Duodenal mucosa (tissue), 2 donors: ENCODE data around the gene RASGRP2.
"Not testable (repeated sequence)": the region's sequence is repeated elsewhere in the genome, so short reads cannot be mapped to it uniquely, and the experiment has no call there.

ENCODE experiments used
- H3K27ac ChIP-seq: one replicate; pipeline ENCODE4 v1.7.0; 2013; ENCODE audit warnings: low read depth, low read length
- H3K27me3 ChIP-seq, 2 donors: one replicate each; pipeline ENCODE4 v1.7.0; 2013; ENCODE audit warnings: low read length in 2 of 2, control low read depth in 1 of 2; ENCODE audit not compliant: insufficient read depth in 2 of 2, control insufficient read depth in 1 of 2
- H3K36me3 ChIP-seq, 2 donors: one replicate each; pipeline ENCODE4 v1.7.0; 2013; ENCODE audit warnings: low read length in 2 of 2, control low read depth in 1 of 2; ENCODE audit not compliant: insufficient read depth in 2 of 2, control insufficient read depth in 1 of 2
- H3K4me1 ChIP-seq, 2 donors: one replicate each; pipeline ENCODE4 v1.7.0; 2013; ENCODE audit warnings: low read length in 2 of 2, control low read depth in 1 of 2; ENCODE audit not compliant: insufficient read depth in 2 of 2, control insufficient read depth in 1 of 2
- H3K4me3 ChIP-seq, 2 donors: one replicate each; pipeline ENCODE4 v1.7.0; 2013; ENCODE audit warnings: low read length in 2 of 2, low read depth in 1 of 2
- H3K9ac ChIP-seq, 2 donors: one replicate each; pipeline ENCODE4 v1.7.0; 2013; ENCODE audit warnings: low read length in 2 of 2, low read depth in 1 of 2
- H3K9me3 ChIP-seq, 2 donors: one replicate each; pipeline ENCODE4 v1.7.0; 2013; ENCODE audit warnings: low read length in 2 of 2, control low read depth in 1 of 2; ENCODE audit not compliant: control insufficient read depth in 1 of 2

RASGRP2 gene

DNA sequence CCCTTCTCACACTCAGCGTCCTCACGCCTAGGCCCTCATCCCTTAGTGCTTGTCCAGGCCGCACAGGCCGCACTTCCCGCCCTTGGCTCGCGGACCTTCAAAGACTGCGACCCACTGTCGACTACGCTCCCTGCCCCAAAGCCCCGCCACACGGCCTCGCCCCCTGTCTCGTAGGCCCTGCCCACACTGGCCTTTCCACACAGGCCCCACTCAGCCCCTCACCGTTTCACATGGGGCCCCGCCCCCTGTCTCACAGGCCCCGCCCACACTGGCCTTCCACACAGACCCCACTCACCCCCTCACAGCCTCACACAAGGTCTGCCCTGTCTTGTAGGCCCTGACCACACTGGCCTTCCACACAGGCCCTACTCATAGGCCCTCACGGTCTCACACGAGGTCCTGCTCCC is 32.0 kb downstream of the RASGRP2 start:
- Histone ChIP-seq H3K27ac (no peak overlapping the region), H3K27me3 (peaks cover 70 to 71% of the 10 kb centered on the region in 2 donors), H3K9me3 (no peaks in the 10 kb centered on the region), H3K4me3 (no peak overlapping the region), H3K9ac (no peak overlapping the region), H3K4me1 (no peaks in the 10 kb centered on the region), H3K36me3 (no peaks in the 10 kb centered on the region)

- Histone ChIP-seq H3K36me3 (no peaks in the 10 kb centered on the region), H3K27me3 (peaks cover 65 to 69% of the 10 kb centered on the region in 2 donors), H3K9me3 (no peaks in the 10 kb centered on the region), H3K27ac (no peak overlapping the region), H3K4me3 (no peak overlapping the region), H3K4me1 (no peaks in the 10 kb centered on the region), H3K9ac (no peak overlapping the region)
Observed at GRCh38 chr11:64711138-64711955, 32.6 kb downstream of the RASGRP2 start.

DNA sequence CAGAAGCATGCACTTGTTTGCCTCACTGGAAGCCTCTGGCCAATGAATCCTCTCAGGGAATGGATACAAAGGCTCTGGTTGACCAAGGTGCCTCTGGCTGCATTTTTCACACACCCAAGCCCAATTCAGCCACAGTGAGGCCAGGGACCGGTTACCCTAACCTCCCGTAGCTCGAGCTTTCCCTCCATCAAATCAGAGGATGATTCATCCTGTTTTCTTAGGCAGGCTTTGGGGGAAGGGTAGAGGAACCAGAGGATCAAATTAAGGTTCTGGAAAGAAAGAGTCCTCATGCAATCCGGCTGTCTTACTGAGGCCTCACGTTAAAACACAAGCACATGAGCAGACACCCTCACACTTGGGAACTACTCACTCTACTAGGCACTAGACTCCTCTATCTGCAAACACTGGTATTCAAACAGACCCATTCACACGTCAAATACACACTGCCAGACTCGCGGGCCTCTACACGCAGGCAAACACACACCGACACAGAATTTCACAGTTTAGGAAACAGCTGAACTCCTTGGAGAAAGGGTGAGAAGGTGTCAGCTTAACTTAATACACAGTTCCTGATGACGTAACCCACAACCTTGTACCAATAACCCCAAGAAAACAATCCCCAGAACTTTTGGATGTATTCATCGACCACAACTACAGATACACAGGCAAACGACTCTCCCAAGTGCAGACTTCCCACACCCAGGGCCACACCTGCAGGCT is 33.4 kb downstream of the RASGRP2 start:
- H3K4me1 ChIP-seq, result no peaks in the 10 kb centered on the region
- H3K9me3 ChIP-seq, result no peaks in the 10 kb centered on the region
- no peak overlapping the region for H3K27ac ChIP-seq
- no peaks in the 10 kb centered on the region for H3K36me3 ChIP-seq
- peaks cover 61 to 66% of the 10 kb centered on the region in 2 donors for H3K27me3 ChIP-seq
- H3K4me3 ChIP-seq, result no peak overlapping the region
- no peak overlapping the region for H3K9ac ChIP-seq

- no peaks in the 10 kb centered on the region for H3K36me3 ChIP-seq
- H3K4me3 ChIP-seq, result no peak overlapping the region
- no peak overlapping the region for H3K9ac ChIP-seq
- peaks cover 38% of the 10 kb centered on the region in 2 donors for H3K27me3 ChIP-seq
- no peaks in the 10 kb centered on the region for H3K9me3 ChIP-seq
- H3K27ac ChIP-seq, result no peak overlapping the region
- no peaks in the 10 kb centered on the region for H3K4me1 ChIP-seq
Observed at GRCh38 chr11:64705501-64705900, 38.4 kb downstream of the RASGRP2 start.

DNA sequence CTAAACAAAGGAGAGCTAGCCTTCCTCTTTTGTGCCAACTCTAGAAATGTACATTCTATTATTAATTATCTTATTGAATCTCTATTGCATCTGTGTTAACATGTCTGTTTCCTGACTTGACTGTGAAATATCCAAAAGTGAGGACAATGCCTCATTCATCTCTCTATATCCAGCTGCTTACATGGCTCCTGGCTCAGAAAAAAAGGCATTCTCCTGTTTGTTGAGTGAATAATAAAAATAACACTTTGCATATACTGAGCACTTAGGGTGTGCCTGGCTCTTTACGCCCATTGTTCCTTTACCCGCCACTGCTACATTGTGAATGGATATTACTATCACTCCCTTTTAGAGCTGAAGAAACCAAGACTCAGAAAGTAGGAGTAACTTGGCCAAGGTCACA is 40.9 kb downstream of the RASGRP2 start:
- H3K27me3 ChIP-seq, result peaks cover 19 to 25% of the 10 kb centered on the region in 2 donors
- H3K36me3 ChIP-seq, result no peaks in the 10 kb centered on the region
- H3K4me3 ChIP-seq, result no peak overlapping the region
- H3K9ac ChIP-seq, result no peak overlapping the region
- H3K4me1 ChIP-seq, result no peaks in the 10 kb centered on the region
- H3K27ac ChIP-seq, result no peak overlapping the region
- H3K9me3 ChIP-seq, result no peaks in the 10 kb centered on the region

GRCh38 chr11:64701956-64702355 is 42.0 kb downstream of the RASGRP2 start:
- H3K4me3 ChIP-seq, H3K9ac ChIP-seq, H3K4me1 ChIP-seq, H3K27ac ChIP-seq, H3K9me3 ChIP-seq, H3K36me3 ChIP-seq: not testable (repeated sequence)
- peaks cover 16 to 24% of the 10 kb centered on the region in 2 donors for H3K27me3 ChIP-seq

DNA sequence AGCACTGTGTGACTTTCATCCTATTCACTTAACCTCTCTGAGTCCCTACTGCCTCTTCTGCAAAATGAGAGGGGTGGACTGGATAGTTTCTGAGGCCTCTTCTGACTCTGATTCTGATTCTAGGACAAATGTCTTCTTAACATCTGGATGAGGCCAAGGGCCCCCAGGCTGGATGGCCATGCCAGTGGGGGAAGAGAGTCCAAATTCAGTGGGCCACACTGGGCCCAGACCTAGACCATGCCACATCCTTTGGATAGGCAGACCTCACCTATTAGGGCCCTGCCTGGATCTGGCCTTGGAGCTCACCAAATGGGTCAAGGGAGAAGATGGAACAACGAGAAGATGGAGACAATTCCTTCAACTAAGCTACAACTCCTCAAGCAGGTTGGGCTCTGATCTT is 45.5 kb downstream of the RASGRP2 start:
- no peaks in the 10 kb centered on the region for H3K36me3 ChIP-seq
- no peaks in the 10 kb centered on the region for H3K4me1 ChIP-seq
- no peak overlapping the region for H3K4me3 ChIP-seq
- no peak overlapping the region for H3K27ac ChIP-seq
- no peak overlapping the region for H3K9ac ChIP-seq
- H3K9me3 ChIP-seq, result no peaks in the 10 kb centered on the region
- peaks cover 18% of the 10 kb centered on the region in 2 donors for H3K27me3 ChIP-seq

DNA sequence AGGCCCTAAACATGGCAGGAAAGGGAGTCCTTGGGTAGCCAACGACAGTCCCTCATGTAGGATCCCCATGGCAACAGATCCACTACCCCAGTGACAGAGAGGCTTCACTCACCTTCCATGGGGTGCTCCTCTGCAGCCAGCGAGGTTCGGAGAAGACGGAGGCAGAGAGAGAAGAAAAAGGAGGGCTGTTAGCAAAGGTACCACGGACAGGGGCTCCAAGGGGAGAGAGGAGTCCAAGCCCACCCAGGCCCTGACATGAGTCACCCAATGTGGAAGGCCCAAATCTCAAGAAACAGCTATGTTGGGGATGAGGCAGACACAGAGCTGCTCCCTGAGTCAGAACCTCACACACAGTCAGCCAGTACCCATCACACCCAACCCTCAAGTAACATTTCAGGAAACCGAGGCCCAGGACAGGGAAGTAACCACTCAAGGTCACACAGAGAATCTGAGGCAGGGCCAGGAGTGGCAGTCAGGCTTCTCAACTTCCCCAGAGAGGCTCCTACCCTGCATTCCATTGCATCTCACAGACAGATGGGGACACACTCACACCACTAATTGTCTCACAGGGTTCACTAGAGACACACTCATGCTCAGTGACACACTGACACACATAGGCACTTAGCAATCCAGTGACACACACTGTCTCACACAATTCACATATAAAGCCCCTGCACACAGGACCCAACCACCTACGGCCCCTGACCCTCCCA is 46.1 kb downstream of the RASGRP2 start:
- Histone ChIP-seq H3K4me1 (no peaks in the 10 kb centered on the region), H3K4me3 (no peak overlapping the region), H3K9me3 (no peaks in the 10 kb centered on the region), H3K9ac (no peak overlapping the region), H3K27ac (no peak overlapping the region), H3K27me3 (peaks cover 20 to 24% of the 10 kb centered on the region in 2 donors), H3K36me3 (no peaks in the 10 kb centered on the region)

GRCh38 chr11:64696045-64696444 is 47.9 kb downstream of the RASGRP2 start:
- H3K4me3 ChIP-seq, result no peak overlapping the region
- H3K9me3 ChIP-seq, result no peaks in the 10 kb centered on the region
- no peaks in the 10 kb centered on the region for H3K4me1 ChIP-seq
- no peak overlapping the region for H3K27ac ChIP-seq
- no peak overlapping the region for H3K9ac ChIP-seq
- H3K27me3 ChIP-seq, result peaks cover 26 to 29% of the 10 kb centered on the region in 2 donors
- H3K36me3 ChIP-seq, result no peaks in the 10 kb centered on the region

GRCh38 chr11:64695548-64695947 is 48.4 kb downstream of the RASGRP2 start:
- Histone ChIP-seq H3K9ac (no peak overlapping the region), H3K27ac (no peak overlapping the region), H3K36me3 (no peaks in the 10 kb centered on the region), H3K9me3 (no peaks in the 10 kb centered on the region), H3K4me1 (no peaks in the 10 kb centered on the region), H3K4me3 (no peak overlapping the region), H3K27me3 (peaks cover 26 to 29% of the 10 kb centered on the region in 2 donors)
